ENCODE data around the gene TIGD3.

The TIGD3 gene

DNA sequence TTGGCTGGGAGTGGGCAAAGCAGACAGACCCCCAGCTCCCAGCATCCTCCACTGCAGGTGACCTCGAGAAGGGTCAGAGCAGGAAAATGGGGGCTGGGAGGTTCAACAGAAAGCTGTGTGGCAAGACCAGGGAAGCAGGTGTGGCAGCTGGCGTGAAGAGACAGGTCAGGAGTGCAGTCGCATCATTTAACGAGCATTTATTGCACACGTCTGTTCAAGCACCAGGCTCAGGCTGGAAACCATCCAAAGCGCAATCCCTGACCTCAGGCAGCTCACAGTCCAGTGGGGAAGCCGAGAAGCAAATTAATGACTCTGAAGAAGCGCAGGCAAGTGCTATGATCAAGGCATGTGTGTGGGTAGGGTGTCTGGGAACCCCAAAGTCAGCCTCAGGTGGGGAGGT is 20.5 kb downstream of the TIGD3 start:
- no peak for DNase-seq

DNA sequence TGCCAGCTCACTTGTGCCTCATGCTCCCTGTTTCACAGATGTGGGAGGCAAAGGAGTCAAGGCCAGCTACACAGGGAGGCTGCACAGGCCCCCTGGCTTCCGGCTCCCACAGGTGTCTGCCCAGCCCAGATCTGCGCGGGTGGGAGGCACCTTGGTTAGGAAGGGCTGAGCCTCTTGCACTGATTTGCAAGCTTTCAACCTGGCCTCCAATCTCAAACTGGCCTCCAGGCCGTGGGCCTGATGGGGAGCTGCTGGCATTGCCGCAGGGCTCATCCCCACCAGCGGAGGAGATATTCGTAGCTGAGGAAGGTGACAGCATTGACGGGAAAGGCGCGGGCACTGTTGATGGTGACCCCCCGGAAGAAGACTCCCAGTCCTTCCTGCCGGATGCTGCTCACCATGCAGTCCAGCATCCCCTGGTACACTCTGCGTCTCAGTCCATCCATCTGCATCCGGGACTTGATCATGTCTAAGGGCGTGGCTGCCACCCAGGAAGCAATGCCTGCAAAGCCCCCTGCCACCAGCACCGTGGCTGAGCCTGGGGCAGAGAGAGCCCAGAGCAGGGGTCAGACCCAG is 21.7 kb downstream of the TIGD3 start:
- DNase-seq: no peak

DNA sequence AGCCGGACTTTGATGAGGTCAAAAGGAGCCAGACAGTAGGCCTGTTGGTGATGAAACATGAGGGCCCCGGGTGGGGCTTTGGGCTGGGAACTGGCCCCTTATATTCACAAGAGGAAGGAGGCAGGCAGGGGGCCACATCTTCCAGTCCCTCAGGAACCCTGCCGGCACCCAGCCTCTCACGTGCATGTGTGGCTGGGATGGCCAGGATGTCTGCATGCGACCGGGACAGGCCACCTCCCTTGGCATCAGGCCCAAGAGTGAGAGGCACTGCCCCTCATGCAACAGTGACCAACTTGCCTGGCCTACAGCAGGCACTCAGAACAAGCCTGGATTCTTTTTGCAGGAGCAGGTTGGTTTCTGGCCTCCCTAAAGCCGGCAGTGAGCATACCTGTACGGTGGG is 22.5 kb downstream of the TIGD3 start:
- DNase-seq: no peak

DNA sequence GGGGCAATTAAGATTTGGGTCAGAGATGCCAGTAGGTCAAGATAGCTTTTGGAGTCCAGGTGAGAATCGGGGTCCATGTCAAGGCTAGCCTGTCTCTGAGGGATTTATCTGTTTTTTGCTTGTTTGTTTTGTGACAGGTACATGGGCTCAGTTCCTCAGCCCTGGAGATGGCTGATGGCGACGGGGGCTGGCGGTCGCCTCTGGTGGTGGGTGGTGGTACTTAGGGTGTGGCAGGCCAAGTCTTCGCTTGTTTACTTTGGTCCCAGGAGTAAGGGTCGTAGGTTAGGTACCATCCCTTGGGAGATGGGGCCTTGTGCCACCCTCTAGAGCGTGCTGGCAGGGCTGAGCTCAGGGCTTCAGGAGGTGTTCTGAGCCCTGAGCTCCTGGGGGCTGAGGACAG is 23.2 kb downstream of the TIGD3 start:
- no peak for DNase-seq

DNA sequence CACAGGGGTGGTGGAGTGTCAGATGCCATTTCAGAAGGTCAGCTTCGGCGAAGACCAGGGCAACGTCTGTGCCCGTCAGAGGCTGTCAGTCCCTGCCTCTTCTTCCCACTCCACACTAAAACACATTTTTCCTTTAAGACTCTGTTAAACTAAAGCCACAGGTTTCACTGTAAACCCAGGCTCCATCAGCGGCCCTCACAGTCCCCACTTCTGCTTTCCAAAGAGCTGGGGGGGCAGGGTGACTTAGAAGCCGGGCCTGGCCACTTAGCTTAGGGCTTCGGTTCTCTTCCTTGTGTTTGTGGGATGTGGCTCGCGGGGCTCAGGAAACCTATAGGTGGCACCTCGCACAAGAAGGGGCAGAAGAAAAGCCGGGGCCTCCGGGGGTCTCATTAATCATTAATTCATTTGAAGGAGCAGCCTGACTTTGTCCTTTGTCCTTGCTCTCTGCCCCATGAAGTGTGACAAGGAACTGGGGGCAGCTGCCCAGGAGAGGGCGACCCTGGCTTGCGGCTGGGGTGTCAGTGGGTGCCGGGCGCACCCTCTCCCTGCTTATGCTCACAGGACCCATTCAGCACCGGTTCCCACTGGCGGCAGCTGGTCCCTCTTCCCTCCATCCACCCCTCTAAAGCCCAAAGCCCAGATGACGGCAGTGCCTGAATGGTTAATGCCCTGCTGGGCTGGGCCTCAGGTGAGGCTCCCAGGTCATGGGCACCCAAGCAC is 23.8 kb downstream of the TIGD3 start:
- DNase-seq: no peak

DNA sequence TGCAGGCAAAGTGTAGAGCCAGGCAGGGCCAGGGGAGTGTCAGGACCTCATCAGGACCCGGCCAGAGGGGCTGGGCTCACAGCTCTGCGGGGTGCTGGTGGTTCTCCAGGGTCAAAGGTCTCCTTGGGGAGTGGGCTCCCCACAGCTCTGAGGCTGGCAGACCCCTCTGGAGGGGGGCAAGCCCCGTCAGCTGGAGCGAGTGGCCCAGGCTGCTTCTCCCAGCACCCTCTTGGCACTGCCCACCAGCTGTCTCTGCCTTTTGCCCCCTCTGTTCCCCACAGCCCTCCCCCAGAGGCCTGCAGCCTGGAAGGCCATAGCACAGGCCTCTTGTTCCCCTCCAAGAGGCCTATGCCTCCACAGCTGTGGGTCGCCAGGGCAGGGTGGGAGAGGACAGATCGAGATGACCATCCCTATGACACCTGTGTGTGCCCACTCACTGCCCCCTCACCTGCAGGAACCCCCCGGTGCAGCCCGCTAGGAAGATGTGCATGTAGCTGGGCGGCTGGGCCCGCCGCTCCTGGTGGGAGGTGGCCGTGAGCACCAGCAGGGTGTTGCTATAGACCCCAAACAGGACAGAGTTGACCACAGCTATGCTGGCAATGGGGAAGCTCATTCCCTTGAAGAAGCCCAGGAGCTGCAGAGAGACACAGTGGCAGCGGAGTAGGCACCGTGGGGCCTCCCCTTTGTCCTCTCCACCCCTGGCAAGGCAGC is 24.5 kb downstream of the TIGD3 start:
- no peak for DNase-seq

DNA sequence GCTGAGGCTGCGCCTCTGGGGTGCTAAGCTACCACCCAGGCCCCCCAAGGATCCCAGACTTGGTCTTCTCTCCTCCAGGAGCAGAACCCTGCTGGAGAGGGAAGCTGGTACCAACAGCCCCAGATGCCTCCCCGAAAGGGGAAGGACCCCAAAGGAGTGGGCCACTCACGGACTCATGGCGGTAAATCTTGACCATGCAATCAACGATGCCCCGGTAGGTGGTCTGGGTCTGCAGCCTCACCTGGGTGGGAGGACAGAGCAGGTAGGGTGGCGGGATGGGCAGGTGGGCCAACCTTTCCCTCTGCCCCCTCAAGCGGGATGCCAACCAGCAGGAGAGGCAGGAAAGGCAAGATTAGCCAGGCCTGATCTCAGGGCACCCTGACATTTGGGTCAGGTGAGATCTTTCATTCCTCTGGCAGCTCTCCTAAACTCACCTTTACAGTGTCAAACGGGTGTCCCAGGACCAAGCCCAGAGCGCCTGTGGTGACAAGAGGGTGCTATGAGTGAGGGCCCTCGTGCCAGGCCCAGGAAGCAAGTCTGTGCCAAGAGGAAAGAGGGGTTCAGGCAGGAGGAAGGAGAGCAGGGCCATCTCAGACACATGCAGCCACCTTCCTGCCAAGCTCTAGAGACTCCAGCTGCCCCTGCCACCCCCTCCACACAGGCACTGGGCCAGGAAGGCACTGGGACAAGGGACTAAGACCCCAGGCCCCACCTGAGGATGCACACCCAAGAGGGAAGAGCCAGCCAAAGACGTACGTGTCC is 25.3 kb downstream of the TIGD3 start:
- no peak for DNase-seq

DNA sequence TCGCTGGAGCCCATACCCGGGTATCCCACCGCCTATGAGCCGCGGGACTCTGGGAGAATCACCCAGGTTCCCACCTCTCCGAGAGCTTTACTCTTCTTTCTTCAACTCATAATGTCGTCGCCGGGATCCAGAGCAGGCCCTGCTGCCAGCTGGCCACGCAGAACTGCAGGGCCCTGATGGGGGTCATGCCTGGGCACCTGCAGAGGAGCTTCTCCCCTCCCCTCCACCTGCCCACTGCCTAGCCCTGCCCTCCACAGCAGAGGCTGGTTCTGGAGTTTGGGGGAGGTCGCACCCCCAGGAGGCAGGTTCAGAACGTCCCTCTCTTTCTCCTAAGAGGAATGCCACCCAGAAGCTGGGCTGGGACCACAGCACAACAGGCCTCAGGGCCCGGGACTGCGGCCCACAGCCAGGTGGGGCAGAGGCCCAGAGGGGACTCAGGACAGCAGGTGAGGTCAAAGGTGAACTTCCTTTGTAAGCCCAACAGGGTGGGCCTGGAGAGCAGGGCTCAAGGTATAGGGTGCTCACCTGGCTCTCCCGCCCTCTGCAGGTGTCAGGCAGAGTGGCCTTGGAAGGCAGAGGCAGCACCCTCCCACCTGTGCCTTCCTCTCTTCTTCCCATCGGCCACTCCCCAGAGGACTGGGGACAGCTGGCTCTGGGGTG is 26.0 kb downstream of the TIGD3 start:
- DNase-seq: no peak

DNA sequence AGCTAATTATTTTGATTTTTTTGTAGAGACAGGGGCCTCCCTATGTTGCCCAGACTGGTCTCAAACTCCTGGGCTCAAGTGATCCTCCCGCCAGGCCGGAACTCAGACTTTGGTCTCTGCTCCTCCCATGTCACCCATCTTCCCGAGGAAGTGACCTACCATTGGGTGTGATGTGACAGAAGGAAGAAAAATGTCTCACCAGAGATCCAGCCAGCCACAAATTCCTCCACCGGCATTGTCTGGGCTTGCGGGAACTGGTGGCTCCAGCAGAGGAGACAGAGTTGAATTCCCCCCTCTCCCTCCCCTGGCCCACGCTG is 27.1 kb downstream of the TIGD3 start:
- DNase-seq: no peak

DNA sequence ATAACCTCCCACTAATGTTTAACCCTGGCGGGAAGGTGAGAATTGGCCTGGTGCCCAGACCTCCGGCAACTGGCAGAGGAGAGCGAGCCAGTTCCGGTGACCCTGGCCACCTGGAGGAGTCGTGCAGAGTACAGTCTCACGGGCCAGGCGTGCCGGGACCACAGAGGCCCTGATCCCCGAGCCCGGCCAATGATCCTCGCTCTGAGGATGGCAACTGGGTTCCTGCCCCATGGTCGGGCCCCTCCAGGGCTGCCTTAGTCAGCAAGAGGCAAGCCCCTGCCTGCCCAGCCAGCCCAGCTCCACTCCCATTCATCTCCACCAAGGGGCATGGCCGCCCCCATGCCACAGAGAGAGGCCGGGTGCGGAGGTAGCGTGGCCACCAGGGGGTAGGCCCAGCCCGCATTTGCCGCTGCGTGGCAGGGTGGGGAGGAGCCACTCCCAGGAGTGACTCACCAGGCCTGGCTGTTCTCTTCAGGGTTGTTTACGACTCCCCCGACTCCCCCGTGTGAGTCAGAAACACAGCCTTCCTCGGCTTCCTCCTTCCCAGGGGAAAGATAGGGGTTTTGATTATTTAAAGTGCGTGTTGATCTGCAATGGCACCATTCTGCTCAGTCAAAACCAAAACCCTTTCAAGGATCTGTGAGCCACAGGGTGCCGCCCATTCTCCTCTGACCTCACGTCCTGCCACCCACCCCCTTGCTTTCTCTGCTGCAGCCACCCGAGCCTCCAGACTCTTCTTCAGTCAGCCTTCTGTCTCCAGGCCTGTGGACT is 27.7 kb downstream of the TIGD3 start, which contains the start of gene SLC25A45:
TSS of gene SLC25A45 (minus strand) at position 614 of the 771 bp plus-strand sequence. CDS start 695 bp downstream, outside the sequence.
- peak; percentile 91 for DNase-seq

DNA sequence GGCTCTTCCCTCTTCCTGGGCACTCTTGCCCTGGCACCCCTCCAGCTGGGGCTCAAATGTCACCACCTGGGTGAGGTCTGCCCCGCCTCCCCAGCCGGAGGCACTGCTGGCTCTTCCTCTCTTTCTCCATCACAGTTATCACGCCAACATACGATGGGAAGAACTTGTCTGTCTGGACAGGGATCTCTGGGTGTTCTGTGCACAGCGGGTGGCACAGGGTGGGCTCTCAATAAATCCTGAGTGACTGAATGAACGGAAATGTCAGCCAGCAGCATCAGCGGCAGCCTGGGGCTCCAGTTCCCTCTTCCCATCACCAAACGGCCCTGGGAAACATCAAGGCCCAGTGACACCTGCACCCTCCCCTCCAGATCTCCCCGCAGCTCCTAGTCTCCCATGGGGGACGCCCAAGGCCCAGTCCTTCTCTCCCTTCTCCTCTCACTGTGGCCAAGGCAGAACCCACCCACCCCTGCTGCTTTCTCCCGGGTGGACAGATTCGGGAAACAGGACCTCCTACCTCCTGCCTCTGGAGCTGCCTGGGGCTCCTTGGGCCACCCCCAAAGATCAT is 28.3 kb downstream of the TIGD3 start:
- no peak for DNase-seq

DNA sequence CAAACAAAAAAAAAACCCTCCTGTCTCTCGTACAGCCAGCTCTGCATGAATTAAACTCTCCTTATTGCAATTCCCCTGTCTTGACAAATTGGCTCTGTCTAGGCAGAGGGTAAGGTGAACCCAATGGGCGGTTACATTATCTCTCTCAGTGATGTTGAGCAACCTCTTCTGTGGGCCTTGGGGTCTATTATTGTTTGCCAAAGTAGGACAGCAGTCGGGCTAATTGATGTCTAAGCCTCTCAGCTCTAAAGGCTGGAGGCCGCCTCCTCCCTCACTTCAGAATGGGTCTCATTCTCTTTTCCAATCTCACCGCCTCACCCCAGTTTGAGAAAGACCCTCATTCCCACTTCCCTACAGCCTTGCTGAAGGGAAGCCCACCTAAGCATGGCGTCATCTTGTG is 29.2 kb downstream of the TIGD3 start:
- no peak for DNase-seq

DNA sequence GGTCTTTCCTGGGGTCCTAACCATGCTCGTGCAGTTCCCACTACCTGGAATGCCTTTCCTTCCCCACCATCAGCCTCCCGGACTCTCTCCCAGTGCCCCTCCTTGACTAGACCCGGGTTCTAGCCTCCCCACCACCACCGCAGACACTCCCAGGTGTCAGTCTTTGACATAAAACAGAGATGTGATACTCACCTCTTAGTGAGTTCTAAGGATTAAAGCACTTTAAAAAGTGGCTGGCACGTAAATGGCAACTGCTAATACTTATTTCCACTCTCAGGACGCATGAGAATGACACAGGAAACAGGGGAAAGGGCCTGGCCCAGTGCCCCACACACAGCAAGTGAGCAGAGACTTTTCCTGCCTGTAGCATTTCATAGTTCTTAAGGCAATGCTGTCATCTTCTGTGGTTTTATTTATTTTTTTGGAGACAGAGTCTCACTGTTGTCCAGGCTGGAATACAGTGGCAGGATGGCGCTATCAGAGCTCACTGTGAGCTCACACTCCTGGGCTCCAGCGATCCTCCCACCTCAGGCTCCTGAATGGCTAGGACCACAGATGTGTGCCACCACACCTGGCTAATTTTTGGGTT is 29.8 kb downstream of the TIGD3 start:
- peak; percentile 49 for DNase-seq

DNA sequence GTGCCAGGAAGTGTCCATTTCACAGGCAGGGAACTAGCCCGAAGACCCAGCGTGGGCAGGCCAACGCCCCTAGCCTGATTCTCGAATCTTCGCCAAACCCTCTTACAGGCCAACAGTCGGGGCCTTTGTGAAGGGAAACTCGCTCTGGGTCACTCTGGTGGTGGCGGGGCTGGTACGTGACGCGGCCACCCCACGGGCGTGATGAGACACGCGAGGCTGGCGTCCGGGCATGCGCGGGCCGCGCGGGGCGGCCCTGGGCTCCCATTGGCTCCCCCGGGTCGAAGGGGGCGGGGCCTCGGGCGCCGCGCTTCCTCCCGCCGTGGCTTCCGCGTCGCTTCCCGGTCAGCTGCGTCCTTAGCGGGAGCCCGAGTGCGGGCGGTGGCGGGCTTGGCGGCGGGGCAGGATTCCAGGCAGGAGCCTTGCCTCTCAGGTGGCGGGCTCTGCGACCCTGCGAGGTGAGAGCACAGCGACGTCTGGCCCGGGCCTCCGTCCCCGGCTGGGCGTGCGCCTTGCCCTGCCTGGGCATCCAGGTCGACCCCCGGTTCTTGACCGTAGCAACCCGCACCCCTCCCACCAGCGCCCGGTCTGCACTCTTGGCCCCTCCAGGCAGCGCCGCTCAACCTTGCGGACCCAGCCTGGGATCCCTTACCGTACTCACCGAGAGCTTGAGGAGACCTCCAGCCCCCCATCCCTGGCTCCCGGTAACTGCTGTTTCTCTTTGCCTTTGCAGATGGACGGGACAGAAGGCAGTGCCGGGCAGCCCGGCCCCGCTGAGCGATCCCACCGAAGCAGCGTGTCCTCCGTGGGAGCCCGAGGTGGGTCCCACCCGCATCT is 32.0 kb downstream of the TIGD3 start, which contains the start of gene FRMD8:
TSS of gene FRMD8 (plus strand) at position 331 of the 834 bp plus-strand sequence. CDS start at position 731, 400 bp downstream.
- DNase-seq: peak; percentile 92

DNA sequence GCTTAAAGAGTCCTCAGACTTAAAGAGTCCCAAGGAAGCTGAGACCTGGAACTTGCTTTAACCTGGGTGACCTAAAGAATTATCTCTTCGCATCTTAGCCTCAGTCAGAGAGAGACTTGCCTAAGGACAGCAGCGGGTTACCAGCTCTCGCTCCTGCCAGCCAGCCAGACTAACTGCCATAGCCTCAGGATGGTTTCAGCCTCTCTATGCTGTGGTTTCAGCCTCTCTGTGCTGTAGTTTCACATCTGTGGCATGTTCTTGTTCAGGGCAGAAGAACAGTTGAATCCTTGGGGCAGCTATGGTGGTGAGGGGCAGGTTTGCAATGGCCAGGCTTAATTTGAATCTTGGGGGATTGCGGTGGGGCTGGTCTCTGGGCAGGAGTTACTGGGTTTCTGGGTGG is 34.2 kb downstream of the TIGD3 start:
- DNase-seq: no peak

DNA sequence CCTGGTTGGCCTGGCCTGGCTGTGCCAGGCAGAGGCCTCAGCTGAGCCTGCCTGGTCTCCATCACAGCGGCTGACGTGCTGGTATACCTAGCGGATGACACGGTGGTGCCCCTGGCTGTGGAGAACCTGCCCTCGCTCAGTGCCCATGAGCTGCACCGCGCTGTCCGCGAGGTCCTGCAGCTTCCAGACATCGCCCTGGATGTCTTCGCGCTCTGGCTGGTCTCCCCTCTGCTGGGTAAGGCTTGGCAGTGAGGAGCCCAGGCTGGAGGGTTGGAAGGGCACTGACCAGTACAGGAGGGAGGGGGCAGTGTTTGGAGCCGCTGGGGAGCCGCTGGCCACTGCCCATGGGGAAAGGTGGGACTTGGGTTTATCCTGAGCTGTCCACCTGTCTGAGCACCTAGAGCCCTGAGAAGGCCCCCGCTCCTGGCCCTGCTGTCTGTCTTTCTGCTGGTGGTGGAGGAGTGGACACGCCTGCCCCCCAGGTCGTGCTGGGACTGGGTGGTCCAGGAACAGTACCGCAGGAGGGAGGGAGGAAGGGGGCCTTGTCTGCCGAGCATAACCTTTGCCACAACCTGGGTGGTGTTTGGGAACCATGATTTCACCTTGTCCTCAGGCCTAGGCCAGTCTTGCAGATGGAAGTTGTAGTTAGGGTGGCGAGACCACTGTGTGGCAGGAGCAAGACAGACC is 34.9 kb downstream of the TIGD3 start:
- no peak for DNase-seq

DNA sequence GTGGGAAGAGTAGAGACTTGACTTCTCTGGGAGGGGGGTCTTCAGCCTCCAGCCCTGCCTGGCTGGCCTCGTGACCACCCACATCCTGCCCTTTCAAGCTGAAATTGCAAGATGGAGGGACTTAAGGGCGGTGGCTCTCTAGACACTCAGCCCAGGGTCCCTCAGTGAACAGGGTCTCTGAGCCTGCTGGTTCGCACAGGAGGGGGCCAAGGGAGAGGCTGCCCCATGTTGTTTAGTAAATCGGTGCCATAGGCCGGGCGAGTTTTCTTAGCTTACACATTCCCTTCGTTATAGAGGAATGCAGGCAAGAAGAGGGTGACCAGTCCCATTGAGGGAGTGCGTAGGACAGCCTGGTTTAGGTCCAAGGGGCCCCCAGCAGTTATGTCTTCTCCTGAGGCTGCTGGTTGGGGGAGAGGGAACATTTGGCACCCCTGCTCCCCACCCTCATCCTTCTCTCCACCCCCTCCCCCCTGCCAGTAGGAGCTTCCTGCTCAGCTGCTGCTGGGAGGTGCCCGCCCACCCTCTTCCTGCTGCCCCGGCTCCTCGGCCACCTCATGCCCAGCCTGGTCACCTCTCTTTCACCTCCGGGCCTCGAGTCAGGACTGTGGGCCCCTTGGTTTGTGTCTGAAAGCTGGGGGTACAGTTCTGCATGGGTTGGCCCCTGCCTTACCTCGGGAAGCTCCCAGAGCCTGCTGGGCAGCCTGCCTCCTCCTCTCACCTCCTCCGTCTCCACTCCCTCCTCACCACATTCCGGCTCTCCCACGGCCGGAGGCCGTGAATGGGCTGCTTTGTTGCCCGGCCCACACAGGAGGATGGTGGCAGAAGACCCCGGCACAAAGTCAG is 35.8 kb downstream of the TIGD3 start:
- DNase-seq: no peak

DNA sequence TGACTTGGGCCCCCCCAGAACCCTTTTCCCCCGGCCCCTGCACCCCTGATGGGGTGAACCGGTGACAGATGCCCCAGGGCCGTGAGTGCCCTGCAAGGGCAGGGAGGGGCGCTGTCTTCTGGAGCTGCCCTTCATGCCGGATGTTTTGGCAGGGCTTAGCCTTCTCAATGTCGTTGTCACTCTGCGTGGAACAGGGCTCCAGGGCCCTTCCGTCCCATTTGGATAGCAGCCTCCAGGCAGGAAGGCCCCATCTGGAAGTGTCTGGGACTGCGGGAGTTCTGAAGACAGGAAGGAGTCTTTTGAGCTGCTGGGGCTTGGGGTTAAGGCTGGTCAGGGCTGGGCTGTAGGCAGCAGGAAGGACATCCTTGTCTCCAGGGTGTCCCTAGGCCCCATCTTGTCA is 36.4 kb downstream of the TIGD3 start:
- no peak for DNase-seq

Measured in CD4-positive, alpha-beta T cell treated with Interleukin-10 for 1 hour (primary cell).